Measurements from ENCODE around the gene TAL1. TPM values are rescaled to one million over a fixed set of nuclear protein-coding genes. Genes with fewer than 3 reads are reported as not detected.
A peak's percentile ranks its signal among the peaks of the same experiment; 100 is the strongest.

TAL1 gene
- polyA plus RNA-seq, 1 of the 3 experiments (the other 2 are of a cell fraction), result not detected

GRCh38 chr1:47181095-47181954 lies 50.7 kb downstream of the TAL1 start:
- no peak for TF ChIP-seq FOXJ3 (CRISPR knock-in tag; IDR thresholded peaks at IDR 0.05)
- TF ChIP-seq EZH2phosphoT487 (IDR thresholded peaks at IDR 0.05; ENCODE audit: borderline replicate concordance, low read depth), result no peak
- DNase-seq, result peak; percentile 17
- WGBS (ENCODE audit: low lambda C conversion rate), result 63% methylated on average over 15 of the region's 18 CpGs
- Histone ChIP-seq H3K4me1 (ENCODE audit: control insufficient read depth in 1 of 2, insufficient read depth in 2 of 2, low read depth in 1 of 2, low read length in 1 of 2) (peaks cover 4 to 16% of the 10 kb centered on the region in 2 experiments; a peak in 1 of 4 replicates), H3K79me2 (ENCODE audit: insufficient read depth) (no peaks in the 10 kb centered on the region), H3K36me3 (replicated peaks in 1 of 2; ENCODE audit: control insufficient read depth in 1 of 2, insufficient read depth in 2 of 2, low read length in 1 of 2) (no peaks in the 10 kb centered on the region), H3K4me2 (no peak overlapping the region), H2AFZ (ENCODE audit: low read depth) (no peak overlapping the region), H4K20me1 (ENCODE audit: insufficient read depth) (no peaks in the 10 kb centered on the region), H3K27ac (ENCODE audit: low read depth in 2 of 2, low read length in 1 of 2) (no peak overlapping the region), H3F3A (replicated peaks; ENCODE audit: insufficient read depth) (peaks cover 4% of the 10 kb centered on the region), H3K9me2 (no peaks in the 10 kb centered on the region), H3K9ac (no peak overlapping the region), H3K4me3 (ENCODE audit: low read depth in 2 of 2, low read length in 1 of 2) (no peak overlapping the region), H3K9me3 (no peaks in the 10 kb centered on the region), H3K27me3 (ENCODE audit: insufficient read depth) (no peaks in the 10 kb centered on the region)
- POLR2A ChIA-PET, result no interaction called here
- CTCF ChIA-PET, result interaction anchor here (1.1 to 8.1 kb wide), 5 partner anchors 11 to 253 kb away, joined by 3 to 143 read pairs (median 5); partner anchors contain the start of gene PDZK1IP1

GRCh38 chr1:47180603-47181094 lies 51.4 kb downstream of the TAL1 start:
- Histone ChIP-seq H3K9ac (no peak overlapping the region), H3K4me2 (no peak overlapping the region), H4K20me1 (ENCODE audit: insufficient read depth) (no peaks in the 10 kb centered on the region), H3K9me2 (no peaks in the 10 kb centered on the region), H3F3A (replicated peaks; ENCODE audit: insufficient read depth) (peaks cover 4% of the 10 kb centered on the region), H3K79me2 (ENCODE audit: insufficient read depth) (no peaks in the 10 kb centered on the region), H3K27ac (ENCODE audit: low read depth in 2 of 2, low read length in 1 of 2) (no peak overlapping the region), H3K4me3 (ENCODE audit: low read depth in 2 of 2, low read length in 1 of 2) (no peak overlapping the region), H3K27me3 (ENCODE audit: insufficient read depth) (no peaks in the 10 kb centered on the region), H2AFZ (ENCODE audit: low read depth) (no peak overlapping the region), H3K36me3 (replicated peaks in 1 of 2; ENCODE audit: control insufficient read depth in 1 of 2, insufficient read depth in 2 of 2, low read length in 1 of 2) (no peaks in the 10 kb centered on the region), H3K4me1 (ENCODE audit: control insufficient read depth in 1 of 2, insufficient read depth in 2 of 2, low read depth in 1 of 2, low read length in 1 of 2) (peaks cover 4 to 16% of the 10 kb centered on the region in 2 experiments; a peak in 1 of 4 replicates), H3K9me3 (no peaks in the 10 kb centered on the region)
- POLR2A ChIA-PET, result no interaction called here
- CTCF ChIA-PET, result interaction anchor here (1.1 to 8.1 kb wide), 5 partner anchors 12 to 253 kb away, joined by 3 to 143 read pairs (median 5); partner anchors contain the start of gene PDZK1IP1
- TF ChIP-seq, protein P1, sequence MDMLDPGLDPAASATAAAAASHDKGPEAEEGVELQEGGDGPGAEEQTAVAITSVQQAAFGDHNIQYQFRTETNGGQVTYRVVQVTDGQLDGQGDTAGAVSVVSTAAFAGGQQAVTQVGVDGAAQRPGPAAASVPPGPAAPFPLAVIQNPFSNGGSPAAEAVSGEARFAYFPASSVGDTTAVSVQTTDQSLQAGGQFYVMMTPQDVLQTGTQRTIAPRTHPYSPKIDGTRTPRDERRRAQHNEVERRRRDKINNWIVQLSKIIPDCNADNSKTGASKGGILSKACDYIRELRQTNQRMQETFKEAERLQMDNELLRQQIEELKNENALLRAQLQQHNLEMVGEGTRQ (IDR thresholded peaks at IDR 0.05; ENCODE audit: borderline replicate concordance, low read depth, low read length), result no peak
- TF ChIP-seq EZH2phosphoT487 (IDR thresholded peaks at IDR 0.05; ENCODE audit: borderline replicate concordance, low read depth), result no peak
- TF ChIP-seq, protein P2, sequence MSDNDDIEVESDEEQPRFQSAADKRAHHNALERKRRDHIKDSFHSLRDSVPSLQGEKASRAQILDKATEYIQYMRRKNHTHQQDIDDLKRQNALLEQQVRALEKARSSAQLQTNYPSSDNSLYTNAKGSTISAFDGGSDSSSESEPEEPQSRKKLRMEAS (IDR thresholded peaks at IDR 0.05; ENCODE audit: low read depth), result no peak
- TF ChIP-seq, protein P3, sequence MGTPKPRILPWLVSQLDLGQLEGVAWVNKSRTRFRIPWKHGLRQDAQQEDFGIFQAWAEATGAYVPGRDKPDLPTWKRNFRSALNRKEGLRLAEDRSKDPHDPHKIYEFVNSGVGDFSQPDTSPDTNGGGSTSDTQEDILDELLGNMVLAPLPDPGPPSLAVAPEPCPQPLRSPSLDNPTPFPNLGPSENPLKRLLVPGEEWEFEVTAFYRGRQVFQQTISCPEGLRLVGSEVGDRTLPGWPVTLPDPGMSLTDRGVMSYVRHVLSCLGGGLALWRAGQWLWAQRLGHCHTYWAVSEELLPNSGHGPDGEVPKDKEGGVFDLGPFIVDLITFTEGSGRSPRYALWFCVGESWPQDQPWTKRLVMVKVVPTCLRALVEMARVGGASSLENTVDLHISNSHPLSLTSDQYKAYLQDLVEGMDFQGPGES (IDR thresholded peaks at IDR 0.05; ENCODE audit: low read depth, low read length), result no peak
- TF ChIP-seq PBX3 (IDR thresholded peaks at IDR 0.05), result no peak
- TF ChIP-seq RAD21 (IDR thresholded peaks at IDR 0.05; ENCODE audit: low read length), result no peak
- no peak for TF ChIP-seq RFX5 (IDR thresholded peaks at IDR 0.05; ENCODE audit: low read length)
- no peak for TF ChIP-seq SIN3A (IDR thresholded peaks at IDR 0.05; ENCODE audit: borderline replicate concordance, low read depth, low read length)
- TF ChIP-seq FOXM1 (IDR thresholded peaks at IDR 0.05; ENCODE audit: low read depth), result no peak
- TF ChIP-seq NRF1 (IDR thresholded peaks at IDR 0.05; ENCODE audit: low read depth, low read length), result no peak
- TF ChIP-seq, protein P4, sequence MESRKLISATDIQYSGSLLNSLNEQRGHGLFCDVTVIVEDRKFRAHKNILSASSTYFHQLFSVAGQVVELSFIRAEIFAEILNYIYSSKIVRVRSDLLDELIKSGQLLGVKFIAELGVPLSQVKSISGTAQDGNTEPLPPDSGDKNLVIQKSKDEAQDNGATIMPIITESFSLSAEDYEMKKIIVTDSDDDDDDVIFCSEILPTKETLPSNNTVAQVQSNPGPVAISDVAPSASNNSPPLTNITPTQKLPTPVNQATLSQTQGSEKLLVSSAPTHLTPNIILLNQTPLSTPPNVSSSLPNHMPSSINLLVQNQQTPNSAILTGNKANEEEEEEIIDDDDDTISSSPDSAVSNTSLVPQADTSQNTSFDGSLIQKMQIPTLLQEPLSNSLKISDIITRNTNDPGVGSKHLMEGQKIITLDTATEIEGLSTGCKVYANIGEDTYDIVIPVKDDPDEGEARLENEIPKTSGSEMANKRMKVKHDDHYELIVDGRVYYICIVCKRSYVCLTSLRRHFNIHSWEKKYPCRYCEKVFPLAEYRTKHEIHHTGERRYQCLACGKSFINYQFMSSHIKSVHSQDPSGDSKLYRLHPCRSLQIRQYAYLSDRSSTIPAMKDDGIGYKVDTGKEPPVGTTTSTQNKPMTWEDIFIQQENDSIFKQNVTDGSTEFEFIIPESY (IDR thresholded peaks at IDR 0.05; ENCODE audit: borderline replicate concordance, low read depth), result no peak
- TF ChIP-seq GATA2 (CRISPR knock-in tag; IDR thresholded peaks at IDR 0.05), result no peak
- TF ChIP-seq REST (IDR thresholded peaks at IDR 0.05; ENCODE audit: low read depth, low read length), result no peak
- TF ChIP-seq POLR2AphosphoS5 (IDR thresholded peaks at IDR 0.05; ENCODE audit: low read depth, low read length), result no peak
- 74% methylated on average over 3 of the region's 3 CpGs for WGBS (ENCODE audit: low lambda C conversion rate)
- DNase-seq, result peak; percentile 12

Data from SK-N-SH (cell line).